ENCODE measurements around the gene PCBP3.
"Not testable (repeated sequence)": the region's sequence is repeated elsewhere in the genome, so short reads cannot be mapped to it uniquely, and the experiment has no call there.

PCBP3 gene

GRCh38 chr21:45636459-45636858 is 7.1 kb upstream of the PCBP3 start:
- no peak for ATAC-seq

GRCh38 chr21:45636951-45637646 is 6.4 kb upstream of the PCBP3 start:
- no peak for ATAC-seq

- no peak for ATAC-seq
Measured at GRCh38 chr21:45637883-45638282, 5.6 kb upstream of the PCBP3 start.

- no peak for ATAC-seq
Measured at GRCh38 chr21:45638707-45639106, 4.8 kb upstream of the PCBP3 start.

GRCh38 chr21:45639206-45640000 is 4.1 kb upstream of the PCBP3 start:
- ATAC-seq: no peak

- no peak for ATAC-seq
Measured at GRCh38 chr21:45640001-45640887, 3.3 kb upstream of the PCBP3 start.

- peak in 1 of 2 donors; percentile 11 for ATAC-seq
Measured at GRCh38 chr21:45640888-45641479, 2.5 kb upstream of the PCBP3 start.

GRCh38 chr21:45641480-45642035 is 2.0 kb upstream of the PCBP3 start:
- ATAC-seq: no peak

- ATAC-seq: no peak
Measured at GRCh38 chr21:45642122-45642813, 1.3 kb upstream of the PCBP3 start.

- no peak for ATAC-seq
Measured at GRCh38 chr21:45644041-45644906, 749 bp downstream of the PCBP3 start.

- no peak for ATAC-seq
Measured at GRCh38 chr21:45651921-45652320, 8.4 kb downstream of the PCBP3 start.

- no peak for ATAC-seq
Measured at GRCh38 chr21:45655124-45655523, 11.6 kb downstream of the PCBP3 start.

- ATAC-seq: not testable (repeated sequence)
Measured at GRCh38 chr21:45656114-45656513, 12.6 kb downstream of the PCBP3 start.

- ATAC-seq: not testable (repeated sequence)
Measured at GRCh38 chr21:45661913-45662622, 18.5 kb downstream of the PCBP3 start.

GRCh38 chr21:45662623-45663245 is 19.2 kb downstream of the PCBP3 start:
- ATAC-seq: not testable (repeated sequence)

GRCh38 chr21:45669382-45669781 is 25.9 kb downstream of the PCBP3 start:
- no peak for ATAC-seq

GRCh38 chr21:45670731-45671130 is 27.2 kb downstream of the PCBP3 start:
- no peak for ATAC-seq

GRCh38 chr21:45678790-45679189 is 35.3 kb downstream of the PCBP3 start:
- not testable (repeated sequence) for ATAC-seq

- ATAC-seq: no peak
Measured at GRCh38 chr21:45680215-45680614, 36.7 kb downstream of the PCBP3 start.

GRCh38 chr21:45695086-45695485 is 51.6 kb downstream of the PCBP3 start:
- ATAC-seq: no peak
